ENCODE measurements around the gene ANKS1A.

Gene ANKS1A

GRCh38 chr6:34852406-34853085, 36.5 kb upstream of the ANKS1A start:
- Histone ChIP-seq H3K4me1 (ENCODE audit: insufficient read depth, poor library complexity, severe bottlenecking) (no peaks in the 10 kb centered on the region), H3K36me3 (ENCODE audit: low read depth) (peaks cover 10% of the 10 kb centered on the region), H3K4me3 (ENCODE audit: severe bottlenecking) (no peak overlapping the region), H3K9me3 (ENCODE audit: severe bottlenecking) (no peaks in the 10 kb centered on the region), H3K27ac (ENCODE audit: poor library complexity, severe bottlenecking) (no peak overlapping the region), H3K27me3 (ENCODE audit: insufficient read depth, poor library complexity, severe bottlenecking) (no peaks in the 10 kb centered on the region)
- no peak for ATAC-seq (ENCODE audit: low read depth)
- DNase-seq (ENCODE audit: low spot score): no peak
- TF ChIP-seq, protein P1, sequence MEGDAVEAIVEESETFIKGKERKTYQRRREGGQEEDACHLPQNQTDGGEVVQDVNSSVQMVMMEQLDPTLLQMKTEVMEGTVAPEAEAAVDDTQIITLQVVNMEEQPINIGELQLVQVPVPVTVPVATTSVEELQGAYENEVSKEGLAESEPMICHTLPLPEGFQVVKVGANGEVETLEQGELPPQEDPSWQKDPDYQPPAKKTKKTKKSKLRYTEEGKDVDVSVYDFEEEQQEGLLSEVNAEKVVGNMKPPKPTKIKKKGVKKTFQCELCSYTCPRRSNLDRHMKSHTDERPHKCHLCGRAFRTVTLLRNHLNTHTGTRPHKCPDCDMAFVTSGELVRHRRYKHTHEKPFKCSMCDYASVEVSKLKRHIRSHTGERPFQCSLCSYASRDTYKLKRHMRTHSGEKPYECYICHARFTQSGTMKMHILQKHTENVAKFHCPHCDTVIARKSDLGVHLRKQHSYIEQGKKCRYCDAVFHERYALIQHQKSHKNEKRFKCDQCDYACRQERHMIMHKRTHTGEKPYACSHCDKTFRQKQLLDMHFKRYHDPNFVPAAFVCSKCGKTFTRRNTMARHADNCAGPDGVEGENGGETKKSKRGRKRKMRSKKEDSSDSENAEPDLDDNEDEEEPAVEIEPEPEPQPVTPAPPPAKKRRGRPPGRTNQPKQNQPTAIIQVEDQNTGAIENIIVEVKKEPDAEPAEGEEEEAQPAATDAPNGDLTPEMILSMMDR (IDR thresholded peaks at IDR 0.05; ENCODE audit: poor library complexity, severe bottlenecking): no peak

DNA sequence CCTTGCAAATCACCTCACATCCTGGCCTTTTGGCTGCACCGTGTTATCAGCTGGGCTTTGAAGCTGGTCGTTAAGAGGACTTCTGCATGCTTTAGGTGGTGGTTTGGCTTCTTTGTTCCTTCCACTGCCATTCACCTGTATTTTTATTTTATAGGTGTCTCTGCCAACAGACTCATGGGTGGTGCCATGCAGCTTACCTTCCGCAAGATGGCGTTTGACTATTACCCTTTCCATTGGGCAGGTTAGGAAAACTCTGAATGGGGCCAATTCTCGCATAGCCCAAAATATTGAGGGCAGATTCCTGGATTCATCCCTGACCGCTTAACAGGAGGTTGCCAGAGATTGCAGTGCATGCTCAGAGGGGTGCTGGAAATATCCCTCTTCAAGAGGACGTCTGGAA, 33.6 kb upstream of the ANKS1A start:
- no peak for ATAC-seq (ENCODE audit: low read depth)

DNA sequence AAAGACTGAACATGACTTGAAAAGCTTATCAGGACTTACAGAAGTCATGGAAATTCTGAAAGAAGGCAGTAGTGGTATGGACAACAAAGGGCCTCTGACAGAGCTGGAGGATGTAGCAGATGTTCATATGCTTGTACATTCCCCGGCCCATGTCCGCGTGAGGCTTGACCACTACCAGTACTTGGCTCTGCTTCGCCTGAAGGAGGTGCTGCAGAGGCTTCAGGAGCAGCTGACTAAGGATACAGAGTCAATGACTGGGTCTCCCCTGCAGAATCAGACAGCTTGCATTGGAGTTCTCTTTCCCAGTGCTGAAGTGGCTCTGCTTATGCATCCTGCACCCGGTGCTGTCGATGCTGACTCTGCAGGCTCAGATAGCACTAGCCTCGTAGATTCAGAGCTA, 30.4 kb upstream of the ANKS1A start:
- no peak overlapping the region for H3K27ac ChIP-seq (ENCODE audit: poor library complexity, severe bottlenecking)
- no peaks in the 10 kb centered on the region for H3K4me1 ChIP-seq (ENCODE audit: insufficient read depth, poor library complexity, severe bottlenecking)
- H3K36me3 ChIP-seq (ENCODE audit: low read depth): peaks cover 44% of the 10 kb centered on the region
- no peak overlapping the region for H3K4me3 ChIP-seq (ENCODE audit: severe bottlenecking)
- no peaks in the 10 kb centered on the region for H3K9me3 ChIP-seq (ENCODE audit: severe bottlenecking)
- no peaks in the 10 kb centered on the region for H3K27me3 ChIP-seq (ENCODE audit: insufficient read depth, poor library complexity, severe bottlenecking)
- TF ChIP-seq, protein P1 (IDR thresholded peaks at IDR 0.05; ENCODE audit: poor library complexity, severe bottlenecking): no peak
- DNase-seq (ENCODE audit: low spot score) (no peak), ATAC-seq (ENCODE audit: low read depth) (no peak)

More for the DNA sequence above, 33.6 kb upstream of the ANKS1A start:
- Histone ChIP-seq H3K27ac (ENCODE audit: poor library complexity, severe bottlenecking) (no peak overlapping the region), H3K27me3 (ENCODE audit: insufficient read depth, poor library complexity, severe bottlenecking) (no peaks in the 10 kb centered on the region), H3K4me3 (ENCODE audit: severe bottlenecking) (no peak overlapping the region), H3K36me3 (ENCODE audit: low read depth) (peaks cover 28% of the 10 kb centered on the region), H3K9me3 (ENCODE audit: severe bottlenecking) (no peaks in the 10 kb centered on the region), H3K4me1 (ENCODE audit: insufficient read depth, poor library complexity, severe bottlenecking) (no peaks in the 10 kb centered on the region)
- TF ChIP-seq, protein P1 (IDR thresholded peaks at IDR 0.05; ENCODE audit: poor library complexity, severe bottlenecking): no peak
- DNase-seq (ENCODE audit: low spot score): no peak

GRCh38 chr6:34859951-34860350, 29.1 kb upstream of the ANKS1A start:
- Histone ChIP-seq H3K27me3 (ENCODE audit: insufficient read depth, poor library complexity, severe bottlenecking) (no peaks in the 10 kb centered on the region), H3K4me3 (ENCODE audit: severe bottlenecking) (no peak overlapping the region), H3K9me3 (ENCODE audit: severe bottlenecking) (no peaks in the 10 kb centered on the region), H3K4me1 (ENCODE audit: insufficient read depth, poor library complexity, severe bottlenecking) (no peaks in the 10 kb centered on the region), H3K36me3 (ENCODE audit: low read depth) (peaks cover 48% of the 10 kb centered on the region), H3K27ac (ENCODE audit: poor library complexity, severe bottlenecking) (no peak overlapping the region)
- TF ChIP-seq, protein P1 (IDR thresholded peaks at IDR 0.05; ENCODE audit: poor library complexity, severe bottlenecking): no peak
- DNase-seq (ENCODE audit: low spot score) (no peak), ATAC-seq (ENCODE audit: low read depth) (no peak)

- no peak for DNase-seq (ENCODE audit: low spot score)
- no peak overlapping the region for H3K4me3 ChIP-seq (ENCODE audit: severe bottlenecking)
- TF ChIP-seq, protein P1 (IDR thresholded peaks at IDR 0.05; ENCODE audit: poor library complexity, severe bottlenecking): no peak
- no peak for ATAC-seq (ENCODE audit: low read depth)
- H3K9me3 ChIP-seq (ENCODE audit: severe bottlenecking): no peaks in the 10 kb centered on the region
- no peaks in the 10 kb centered on the region for H3K27me3 ChIP-seq (ENCODE audit: insufficient read depth, poor library complexity, severe bottlenecking)
- peaks cover 54% of the 10 kb centered on the region for H3K36me3 ChIP-seq (ENCODE audit: low read depth)
- H3K27ac ChIP-seq (ENCODE audit: poor library complexity, severe bottlenecking): no peak overlapping the region
- H3K4me1 ChIP-seq (ENCODE audit: insufficient read depth, poor library complexity, severe bottlenecking): no peaks in the 10 kb centered on the region
These were observed 28.3 kb upstream of the ANKS1A start for GRCh38 chr6:34860776-34861175.
